ENCODE results near the gene ASZ1. TPM values are rescaled to one million over a fixed set of nuclear protein-coding genes. Genes with fewer than 3 reads are reported as not detected.

ASZ1 gene
- total RNA-seq, 1 donor from 2014 or later = not detected

DNA sequence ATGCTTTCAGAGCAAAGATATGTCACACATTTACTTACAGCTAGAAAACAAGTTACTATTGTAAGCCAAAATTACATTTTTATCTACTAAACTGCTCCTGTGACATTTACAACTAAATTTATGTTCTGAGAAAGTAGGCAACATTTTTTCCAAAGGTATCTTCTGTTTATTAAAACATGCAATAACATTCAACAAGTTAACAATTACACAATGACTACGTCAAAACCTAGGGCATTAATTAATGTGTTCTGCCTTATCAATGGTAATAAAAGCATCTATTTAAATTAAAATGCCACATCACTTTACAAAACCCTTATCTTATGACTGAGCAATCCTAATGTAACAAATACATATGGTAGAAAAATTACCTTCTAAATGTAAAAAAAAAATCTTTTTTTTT, 14.9 kb downstream of the ASZ1 start:
- TF ChIP-seq, protein P1, sequence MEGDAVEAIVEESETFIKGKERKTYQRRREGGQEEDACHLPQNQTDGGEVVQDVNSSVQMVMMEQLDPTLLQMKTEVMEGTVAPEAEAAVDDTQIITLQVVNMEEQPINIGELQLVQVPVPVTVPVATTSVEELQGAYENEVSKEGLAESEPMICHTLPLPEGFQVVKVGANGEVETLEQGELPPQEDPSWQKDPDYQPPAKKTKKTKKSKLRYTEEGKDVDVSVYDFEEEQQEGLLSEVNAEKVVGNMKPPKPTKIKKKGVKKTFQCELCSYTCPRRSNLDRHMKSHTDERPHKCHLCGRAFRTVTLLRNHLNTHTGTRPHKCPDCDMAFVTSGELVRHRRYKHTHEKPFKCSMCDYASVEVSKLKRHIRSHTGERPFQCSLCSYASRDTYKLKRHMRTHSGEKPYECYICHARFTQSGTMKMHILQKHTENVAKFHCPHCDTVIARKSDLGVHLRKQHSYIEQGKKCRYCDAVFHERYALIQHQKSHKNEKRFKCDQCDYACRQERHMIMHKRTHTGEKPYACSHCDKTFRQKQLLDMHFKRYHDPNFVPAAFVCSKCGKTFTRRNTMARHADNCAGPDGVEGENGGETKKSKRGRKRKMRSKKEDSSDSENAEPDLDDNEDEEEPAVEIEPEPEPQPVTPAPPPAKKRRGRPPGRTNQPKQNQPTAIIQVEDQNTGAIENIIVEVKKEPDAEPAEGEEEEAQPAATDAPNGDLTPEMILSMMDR (IDR thresholded peaks at IDR 0.05; ENCODE audit: partially characterized antibody, unreplicated experiment) = no peak
- H3K4me1 Mint-ChIP-seq (ENCODE audit: low read depth, unreplicated experiment) = no peaks in the 10 kb centered on the region
- no peak overlapping the region for H3K27ac Mint-ChIP-seq (ENCODE audit: unreplicated experiment)
- H3K9me3 Mint-ChIP-seq (ENCODE audit: unreplicated experiment) = no peaks in the 10 kb centered on the region
- no peaks in the 10 kb centered on the region for H3K36me3 Mint-ChIP-seq (ENCODE audit: unreplicated experiment)
- no peak overlapping the region for H3K4me3 Mint-ChIP-seq (ENCODE audit: unreplicated experiment)
- DNase-seq = no peak
- no peaks in the 10 kb centered on the region for H3K27me3 Mint-ChIP-seq (ENCODE audit: unreplicated experiment)

DNA sequence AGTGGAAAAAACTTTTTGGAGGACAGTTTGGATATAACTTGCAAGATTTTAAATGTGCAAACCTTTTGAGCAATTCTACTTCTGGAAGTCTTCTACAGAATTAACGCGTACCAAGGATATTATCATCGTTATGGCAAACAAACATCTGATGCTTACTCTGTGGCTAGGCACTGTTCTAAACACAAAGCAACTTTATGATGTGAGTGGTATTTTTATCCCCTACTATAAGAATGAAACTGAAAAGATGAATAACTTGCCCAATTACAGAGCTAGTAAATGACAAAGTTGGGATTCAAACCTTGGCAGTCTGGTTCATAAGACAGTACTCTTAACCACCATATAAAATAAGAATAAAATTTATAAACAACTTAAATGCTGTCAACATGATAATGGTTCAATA, 15.8 kb downstream of the ASZ1 start:
- Mint-ChIP-seq H3K9me3 (ENCODE audit: unreplicated experiment) (no peaks in the 10 kb centered on the region), H3K4me1 (ENCODE audit: low read depth, unreplicated experiment) (no peaks in the 10 kb centered on the region), H3K36me3 (ENCODE audit: unreplicated experiment) (no peaks in the 10 kb centered on the region), H3K27ac (ENCODE audit: unreplicated experiment) (no peak overlapping the region), H3K27me3 (ENCODE audit: unreplicated experiment) (no peaks in the 10 kb centered on the region), H3K4me3 (ENCODE audit: unreplicated experiment) (no peak overlapping the region)
- TF ChIP-seq, protein P1 (IDR thresholded peaks at IDR 0.05; ENCODE audit: partially characterized antibody, unreplicated experiment) = no peak
- no peak for DNase-seq

DNA sequence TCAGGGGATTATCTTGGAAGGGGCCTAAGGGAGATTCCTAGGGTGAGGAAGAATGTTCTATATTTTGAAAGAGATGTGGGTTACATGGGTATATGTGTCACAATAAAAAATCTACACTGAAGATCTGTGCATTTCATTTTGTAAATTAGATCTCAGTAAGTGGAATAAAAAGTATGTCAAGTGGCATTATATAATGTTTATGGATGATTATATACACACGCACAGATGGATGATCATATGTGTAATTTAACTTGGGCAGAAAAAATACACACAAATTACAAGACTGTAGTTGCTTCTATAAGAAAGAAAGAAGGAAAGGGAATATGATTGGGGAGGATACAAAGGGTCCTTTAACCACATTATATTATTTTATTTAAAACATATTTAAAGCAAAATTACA, 18.5 kb downstream of the ASZ1 start:
- H3K9me3 Mint-ChIP-seq (ENCODE audit: unreplicated experiment) = no peaks in the 10 kb centered on the region
- DNase-seq = no peak
- H3K27me3 Mint-ChIP-seq (ENCODE audit: unreplicated experiment) = no peaks in the 10 kb centered on the region
- no peak overlapping the region for H3K4me3 Mint-ChIP-seq (ENCODE audit: unreplicated experiment)
- H3K36me3 Mint-ChIP-seq (ENCODE audit: unreplicated experiment) = no peaks in the 10 kb centered on the region
- no peaks in the 10 kb centered on the region for H3K4me1 Mint-ChIP-seq (ENCODE audit: low read depth, unreplicated experiment)
- TF ChIP-seq, protein P1 (IDR thresholded peaks at IDR 0.05; ENCODE audit: partially characterized antibody, unreplicated experiment) = no peak
- no peak overlapping the region for H3K27ac Mint-ChIP-seq (ENCODE audit: unreplicated experiment)

DNA sequence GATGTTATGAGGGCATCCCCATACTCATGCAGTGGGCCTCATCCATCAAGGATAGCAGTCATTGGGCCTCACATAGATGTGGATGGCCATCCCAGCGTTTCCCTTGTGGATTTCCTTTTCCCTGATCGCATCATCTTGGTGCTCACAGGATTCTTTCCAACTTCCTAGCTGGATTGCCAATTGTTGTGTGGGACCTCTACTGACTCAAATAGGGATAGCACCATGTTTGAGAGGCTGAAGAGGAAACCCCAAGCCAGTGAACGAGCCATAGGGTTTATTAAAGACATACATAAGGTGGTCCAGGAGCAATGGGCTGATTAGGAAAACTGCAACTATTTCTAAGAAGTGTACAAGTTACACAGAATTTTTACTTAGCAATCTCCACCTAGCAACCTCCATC, 21.8 kb downstream of the ASZ1 start:
- no peak for DNase-seq
- no peak overlapping the region for H3K27ac Mint-ChIP-seq (ENCODE audit: unreplicated experiment)
- H3K4me3 Mint-ChIP-seq (ENCODE audit: unreplicated experiment) = no peak overlapping the region
- no peaks in the 10 kb centered on the region for H3K36me3 Mint-ChIP-seq (ENCODE audit: unreplicated experiment)
- H3K4me1 Mint-ChIP-seq (ENCODE audit: low read depth, unreplicated experiment) = no peaks in the 10 kb centered on the region
- TF ChIP-seq, protein P1 (IDR thresholded peaks at IDR 0.05; ENCODE audit: partially characterized antibody, unreplicated experiment) = no peak
- no peaks in the 10 kb centered on the region for H3K27me3 Mint-ChIP-seq (ENCODE audit: unreplicated experiment)
- H3K9me3 Mint-ChIP-seq (ENCODE audit: unreplicated experiment) = no peaks in the 10 kb centered on the region

DNA sequence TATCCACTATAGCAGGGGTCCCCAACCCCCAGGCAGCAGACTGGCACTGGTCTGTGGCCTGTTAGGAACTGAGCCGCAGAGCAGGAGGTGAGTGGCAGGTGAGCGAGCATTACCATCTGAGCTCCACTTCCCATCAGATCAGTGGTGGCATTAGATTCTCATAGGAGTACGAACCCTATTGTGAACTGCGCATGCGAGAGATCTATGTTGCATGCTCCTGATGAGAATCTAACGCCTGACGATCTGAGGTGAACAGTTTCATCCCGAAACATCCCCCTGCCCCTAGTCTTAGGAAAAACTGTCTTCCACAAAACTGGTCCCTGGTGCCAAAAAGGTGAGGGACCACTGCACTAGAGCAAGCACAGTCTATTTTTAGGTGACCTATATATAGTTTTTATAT, 23.6 kb downstream of the ASZ1 start:
- H3K4me1 Mint-ChIP-seq (ENCODE audit: low read depth, unreplicated experiment) = no peaks in the 10 kb centered on the region

More for the DNA sequence above, 23.6 kb downstream of the ASZ1 start:
- H3K4me3 Mint-ChIP-seq (ENCODE audit: unreplicated experiment) = no peak overlapping the region
- H3K36me3 Mint-ChIP-seq (ENCODE audit: unreplicated experiment) = no peaks in the 10 kb centered on the region
- H3K9me3 Mint-ChIP-seq (ENCODE audit: unreplicated experiment) = no peaks in the 10 kb centered on the region
- TF ChIP-seq, protein P1 (IDR thresholded peaks at IDR 0.05; ENCODE audit: partially characterized antibody, unreplicated experiment) = no peak
- H3K27ac Mint-ChIP-seq (ENCODE audit: unreplicated experiment) = no peak overlapping the region
- no peak for DNase-seq
- no peaks in the 10 kb centered on the region for H3K27me3 Mint-ChIP-seq (ENCODE audit: unreplicated experiment)
